Activated CD4-positive, alpha-beta T cell treated with anti-CD3 and anti-CD28 coated beads for 48 hours (primary cell): Measurements from ENCODE around the gene SLC38A3.

ENCODE experiments used
- DNase-seq: peaks from one replicate; pipeline ENCODE4 v3.0.0-alpha.2; 2020

The SLC38A3 gene

GRCh38 chr3:50269977-50270413 lies 64.9 kb downstream of the SLC38A3 start:
- no peak for DNase-seq

- no peak for DNase-seq
These were observed 65.6 kb downstream of the SLC38A3 start for GRCh38 chr3:50270422-50271224.
